Type B pancreatic cell (in vitro differentiated cells): ENCODE results near the gene NTS. TPM values are rescaled to one million over a fixed set of nuclear protein-coding genes. Genes with fewer than 3 reads are reported as not detected.

Experiments
- DNase-seq: peaks from one replicate; pipeline ENCODE4 v3.0.0; 2021; ENCODE audit warnings: mixed read lengths; ENCODE audit not compliant: unreplicated experiment; ENCODE audit errors: extremely low spot score
- H3K27ac Mint-ChIP-seq: 2 replicates; pipeline ENCODE4 v1.8.0; 2021; ENCODE audit warnings: mild to moderate bottlenecking, mixed read lengths
- H3K27me3 Mint-ChIP-seq: 2 replicates; pipeline ENCODE4 v1.8.0; 2021; ENCODE audit warnings: mixed read lengths
- H3K36me3 Mint-ChIP-seq: 2 replicates; pipeline ENCODE4 v1.8.0; 2021; ENCODE audit warnings: mixed read lengths
- H3K4me1 Mint-ChIP-seq: one replicate; pipeline ENCODE4 v1.8.0; 2021; ENCODE audit warnings: mixed read lengths; ENCODE audit not compliant: unreplicated experiment
- H3K4me3 Mint-ChIP-seq: 2 replicates; pipeline ENCODE4 v1.8.0; 2021; ENCODE audit warnings: mild to moderate bottlenecking, mixed read lengths
- H3K9me3 Mint-ChIP-seq: 2 replicates; pipeline ENCODE4 v1.8.0; 2021; ENCODE audit warnings: mixed read lengths
- CTCF ChIP-seq: fragments of 200-600 bp; sonication (generic); conservative IDR thresholded peaks from 2 replicates; pipeline ENCODE4 v1.5.0; 2021; ENCODE audit warnings: antibody characterized with exemption, mild to moderate bottlenecking
- long read RNA-seq: library from polyadenylated mRNA; unstranded; transcript quantifications from one replicate; pipeline ENCODE4 v2.0.0, GENCODE V29; 2020
- total RNA-seq: library from RNA; stranded (reverse); gene quantifications from 2 replicates; pipeline ENCODE4 v1.2.1, GENCODE V29; 2021; ENCODE audit warnings: low replicate concordance

The NTS gene
- 75.7 and 117 TPM in 2 replicates for total RNA-seq
- long read RNA-seq, transcript NTS-201 (4 exons, 1,237 nt) = major isoform, 467 of 477 reads
- long read RNA-seq, partial matches to known transcripts = 0 of 477 reads
- long read RNA-seq, other reads (novel, unspliced or antisense) = 9 of 477 reads

DNA sequence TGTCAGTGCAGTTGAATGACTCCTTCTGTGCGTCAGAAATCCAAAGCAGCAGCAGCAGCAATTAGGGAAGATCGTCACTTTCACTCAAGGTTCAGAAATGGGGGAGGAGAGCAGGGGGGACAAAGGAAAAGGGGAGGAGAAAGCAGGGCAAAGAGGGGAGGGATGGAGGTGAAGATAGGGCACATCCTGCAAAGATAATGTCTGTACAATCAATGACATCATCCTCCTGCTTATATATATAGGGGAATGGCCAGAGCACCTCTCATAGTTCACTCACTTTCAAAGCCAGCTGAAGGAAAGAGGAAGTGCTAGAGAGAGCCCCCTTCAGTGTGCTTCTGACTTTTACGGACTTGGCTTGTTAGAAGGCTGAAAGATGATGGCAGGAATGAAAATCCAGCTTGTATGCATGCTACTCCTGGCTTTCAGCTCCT, at the start of gene NTS:
Gene NTS (plus strand): TSS at position 265 of the 431 bp plus-strand sequence. CDS start 109 bp downstream, at position 374.
- no peak for TF ChIP-seq CTCF
- Mint-ChIP-seq H3K4me3 (peak within 1 kb of the TSS; percentile 68), H3K4me1 (peaks cover 7% of the 10 kb centered on the region), H3K27me3 (peaks cover 8% of the 10 kb centered on the region), H3K36me3 (no peaks in the 10 kb centered on the region), H3K27ac (no peak within 1 kb of the TSS), H3K9me3 (no peaks in the 10 kb centered on the region)
- no peak for DNase-seq

GRCh38 chr12:85825746-85826145, 48.3 kb upstream of the NTS start:
- H3K27me3 Mint-ChIP-seq = no peaks in the 10 kb centered on the region
- peaks cover 5% of the 10 kb centered on the region for H3K9me3 Mint-ChIP-seq
- peaks cover 13% of the 10 kb centered on the region for H3K36me3 Mint-ChIP-seq
- DNase-seq = no peak
- H3K4me1 Mint-ChIP-seq = peaks cover 5% of the 10 kb centered on the region
- H3K27ac Mint-ChIP-seq = no peak overlapping the region
- no peak overlapping the region for H3K4me3 Mint-ChIP-seq
- no peak for TF ChIP-seq CTCF

GRCh38 chr12:85828576-85828975, 45.5 kb upstream of the NTS start:
- Mint-ChIP-seq H3K4me3 (no peak overlapping the region), H3K27ac (no peak overlapping the region), H3K27me3 (no peaks in the 10 kb centered on the region), H3K36me3 (peaks cover 13% of the 10 kb centered on the region), H3K4me1 (no peaks in the 10 kb centered on the region), H3K9me3 (no peaks in the 10 kb centered on the region)
- TF ChIP-seq CTCF = no peak
- no peak for DNase-seq

DNA sequence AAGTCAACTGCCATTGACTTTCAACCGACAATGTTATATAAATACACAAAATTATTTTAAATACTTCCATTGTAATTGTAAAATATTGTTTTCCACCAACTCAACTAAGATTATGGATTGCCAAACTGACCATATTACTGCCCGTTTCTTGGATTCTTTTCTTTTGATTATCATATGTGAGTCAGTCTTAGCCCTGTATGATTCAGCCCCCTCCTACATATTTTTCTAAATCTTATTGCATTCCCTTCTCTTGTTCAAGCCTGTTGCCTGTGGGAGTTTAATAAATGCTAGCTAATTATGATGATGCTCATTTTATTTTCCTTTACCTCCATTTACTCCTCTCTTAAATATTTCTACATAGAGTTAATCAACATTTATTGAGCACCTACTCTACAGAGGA, 44.7 kb upstream of the NTS start:
- Mint-ChIP-seq H3K4me3 (no peak overlapping the region), H3K4me1 (no peaks in the 10 kb centered on the region), H3K27ac (no peak overlapping the region), H3K36me3 (peaks cover 8% of the 10 kb centered on the region), H3K27me3 (no peaks in the 10 kb centered on the region), H3K9me3 (no peaks in the 10 kb centered on the region)
- no peak for DNase-seq
- no peak for TF ChIP-seq CTCF

GRCh38 chr12:85831327-85831990, 42.6 kb upstream of the NTS start:
- Mint-ChIP-seq H3K4me1 (peaks cover 8% of the 10 kb centered on the region), H3K27ac (no peak overlapping the region)

More at GRCh38 chr12:85831327-85831990, 42.6 kb upstream of the NTS start:
- Mint-ChIP-seq H3K27me3 (no peaks in the 10 kb centered on the region), H3K36me3 (peaks cover 8% of the 10 kb centered on the region), H3K9me3 (no peaks in the 10 kb centered on the region), H3K4me3 (no peak overlapping the region)
- DNase-seq = no peak
- no peak for TF ChIP-seq CTCF
